ENCODE results near the gene HM13. TPM values are rescaled to one million over a fixed set of nuclear protein-coding genes. Genes with fewer than 3 reads are reported as not detected.
"Not testable (repeated sequence)": the region's sequence is repeated elsewhere in the genome, so short reads cannot be mapped to it uniquely, and the experiment has no call there.

The HM13 gene, protein sequence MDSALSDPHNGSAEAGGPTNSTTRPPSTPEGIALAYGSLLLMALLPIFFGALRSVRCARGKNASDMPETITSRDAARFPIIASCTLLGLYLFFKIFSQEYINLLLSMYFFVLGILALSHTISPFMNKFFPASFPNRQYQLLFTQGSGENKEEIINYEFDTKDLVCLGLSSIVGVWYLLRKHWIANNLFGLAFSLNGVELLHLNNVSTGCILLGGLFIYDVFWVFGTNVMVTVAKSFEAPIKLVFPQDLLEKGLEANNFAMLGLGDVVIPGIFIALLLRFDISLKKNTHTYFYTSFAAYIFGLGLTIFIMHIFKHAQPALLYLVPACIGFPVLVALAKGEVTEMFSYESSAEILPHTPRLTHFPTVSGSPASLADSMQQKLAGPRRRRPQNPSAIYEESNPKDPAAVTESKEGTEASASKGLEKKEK
- 10 to 100 TPM; 38.4 to 86.0 (median 63.4) TPM for total RNA-seq

DNA sequence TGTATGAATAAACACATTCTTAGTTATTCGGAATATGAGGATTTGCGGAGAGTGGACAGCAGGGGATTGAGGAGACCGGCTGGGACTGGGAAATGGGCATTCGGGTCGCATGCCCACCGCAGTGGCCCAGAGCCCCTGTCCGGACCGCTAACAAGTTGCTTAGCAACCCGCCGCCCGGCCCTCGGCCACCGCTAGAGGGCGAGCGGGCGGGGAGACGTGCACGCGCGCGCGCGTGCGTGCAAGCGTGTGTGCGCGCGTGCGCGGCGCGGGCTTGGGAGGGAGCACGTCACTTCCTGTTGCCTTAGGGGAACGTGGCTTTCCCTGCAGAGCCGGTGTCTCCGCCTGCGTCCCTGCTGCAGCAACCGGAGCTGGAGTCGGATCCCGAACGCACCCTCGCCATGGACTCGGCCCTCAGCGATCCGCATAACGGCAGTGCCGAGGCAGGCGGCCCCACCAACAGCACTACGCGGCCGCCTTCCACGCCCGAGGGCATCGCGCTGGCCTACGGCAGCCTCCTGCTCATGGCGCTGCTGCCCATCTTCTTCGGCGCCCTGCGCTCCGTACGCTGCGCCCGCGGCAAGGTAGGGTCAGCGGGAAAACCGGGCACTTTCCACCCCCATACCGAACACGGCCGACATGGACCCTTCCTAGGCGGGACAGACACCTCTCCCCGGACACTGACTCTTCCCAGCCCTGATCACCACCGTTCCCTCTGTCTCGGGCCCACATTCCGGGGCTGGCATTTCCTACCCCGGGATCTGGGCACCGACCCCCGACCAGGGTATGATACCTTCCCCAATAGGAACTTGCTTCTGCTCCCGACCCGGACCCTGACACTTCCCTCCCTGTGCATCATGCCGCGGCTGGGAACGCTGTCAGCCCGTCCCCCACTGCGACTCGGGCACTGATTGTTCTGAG lies at the start of gene HM13:
HM13 (plus strand) TSS at position 289 of the 918 bp plus-strand sequence; CDS start at position 399, 110 bp downstream.
- intact Hi-C loops (cut with DNase I; ENCODE audit: low total_unique reads) (no loop called here), in situ Hi-C loops (cut with MboI; ENCODE audit: low pct_ligation_motif_present in 1 of 4, low pct_unique_long_range_greater_than_20kb in 1 of 4, low sequenced_read_pairs in 3 of 4) (no loop called here)
- Histone ChIP-seq H3K9me3 (no peaks in the 10 kb centered on the region), H3K4me3 (peak within 1 kb of the TSS; percentile 61 to 88 (median 80)), H3K4me1 (peaks cover 17 to 33% (median 32%) of the 10 kb centered on the region in 4 donors), H3K36me3 (no peaks in the 10 kb centered on the region), H3K27me3 (no peaks in the 10 kb centered on the region), H3K27ac (peak within 1 kb of the TSS; percentile 80 to 93 (median 84))
- WGBS, 2 donors (ENCODE audit: low coverage in 1 of 2) = 0 to 3% methylated on average over 6 to 82 of the region's 86 CpGs
- TF ChIP-seq EP300 (IDR thresholded peaks at IDR 0.05; ENCODE audit: low read depth) (no peak), POLR2AphosphoS5 (IDR thresholded peaks at IDR 0.05) (peak; percentile 87 to 94 (median 91)), POLR2A (IDR thresholded peaks at IDR 0.05) (peak; percentile 68)
- TF ChIP-seq, protein P1, sequence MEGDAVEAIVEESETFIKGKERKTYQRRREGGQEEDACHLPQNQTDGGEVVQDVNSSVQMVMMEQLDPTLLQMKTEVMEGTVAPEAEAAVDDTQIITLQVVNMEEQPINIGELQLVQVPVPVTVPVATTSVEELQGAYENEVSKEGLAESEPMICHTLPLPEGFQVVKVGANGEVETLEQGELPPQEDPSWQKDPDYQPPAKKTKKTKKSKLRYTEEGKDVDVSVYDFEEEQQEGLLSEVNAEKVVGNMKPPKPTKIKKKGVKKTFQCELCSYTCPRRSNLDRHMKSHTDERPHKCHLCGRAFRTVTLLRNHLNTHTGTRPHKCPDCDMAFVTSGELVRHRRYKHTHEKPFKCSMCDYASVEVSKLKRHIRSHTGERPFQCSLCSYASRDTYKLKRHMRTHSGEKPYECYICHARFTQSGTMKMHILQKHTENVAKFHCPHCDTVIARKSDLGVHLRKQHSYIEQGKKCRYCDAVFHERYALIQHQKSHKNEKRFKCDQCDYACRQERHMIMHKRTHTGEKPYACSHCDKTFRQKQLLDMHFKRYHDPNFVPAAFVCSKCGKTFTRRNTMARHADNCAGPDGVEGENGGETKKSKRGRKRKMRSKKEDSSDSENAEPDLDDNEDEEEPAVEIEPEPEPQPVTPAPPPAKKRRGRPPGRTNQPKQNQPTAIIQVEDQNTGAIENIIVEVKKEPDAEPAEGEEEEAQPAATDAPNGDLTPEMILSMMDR (IDR thresholded peaks at IDR 0.05) = peak; percentile 93 to 98 (median 97)
- DNase-seq = peak; percentile 95

DNA sequence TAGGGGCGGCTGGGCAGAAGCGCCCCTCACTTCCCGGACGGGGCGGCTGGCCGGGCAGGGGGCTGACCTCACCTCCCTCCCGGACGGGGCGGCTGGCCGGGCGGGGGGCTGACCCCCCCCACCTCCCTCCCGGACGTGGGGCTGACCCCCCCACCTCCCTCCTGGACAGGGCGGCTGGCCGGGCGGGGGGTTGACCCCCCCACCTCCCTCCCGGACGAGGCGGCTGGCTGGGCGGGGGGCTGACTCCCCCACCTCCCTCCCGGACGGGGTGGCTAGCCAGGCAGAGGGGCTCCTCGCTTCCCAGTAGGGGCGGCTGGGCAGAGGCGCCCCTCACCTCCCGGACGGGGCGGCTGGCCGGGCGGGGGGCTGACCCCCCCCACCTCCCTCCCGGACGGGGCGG lies 43.3 kb upstream of the HM13 start:
- Histone ChIP-seq H3K4me1 (peaks cover 0 to 10% (median 3%) of the 10 kb centered on the region in 4 donors), H3K27me3 (peaks cover 13% of the 10 kb centered on the region)
- H3K36me3 ChIP-seq; DNase-seq; H3K4me3 ChIP-seq; intact Hi-C loops (cut with DNase I; ENCODE audit: low total_unique reads); in situ Hi-C loops (cut with MboI; ENCODE audit: low pct_ligation_motif_present in 1 of 4, low pct_unique_long_range_greater_than_20kb in 1 of 4, low sequenced_read_pairs in 3 of 4); H3K9me3 ChIP-seq; H3K27ac ChIP-seq: not testable (repeated sequence)
- WGBS, 2 donors (ENCODE audit: low coverage in 1 of 2) = no CpG with 5 or more reads among the region's 33 CpGs

DNA sequence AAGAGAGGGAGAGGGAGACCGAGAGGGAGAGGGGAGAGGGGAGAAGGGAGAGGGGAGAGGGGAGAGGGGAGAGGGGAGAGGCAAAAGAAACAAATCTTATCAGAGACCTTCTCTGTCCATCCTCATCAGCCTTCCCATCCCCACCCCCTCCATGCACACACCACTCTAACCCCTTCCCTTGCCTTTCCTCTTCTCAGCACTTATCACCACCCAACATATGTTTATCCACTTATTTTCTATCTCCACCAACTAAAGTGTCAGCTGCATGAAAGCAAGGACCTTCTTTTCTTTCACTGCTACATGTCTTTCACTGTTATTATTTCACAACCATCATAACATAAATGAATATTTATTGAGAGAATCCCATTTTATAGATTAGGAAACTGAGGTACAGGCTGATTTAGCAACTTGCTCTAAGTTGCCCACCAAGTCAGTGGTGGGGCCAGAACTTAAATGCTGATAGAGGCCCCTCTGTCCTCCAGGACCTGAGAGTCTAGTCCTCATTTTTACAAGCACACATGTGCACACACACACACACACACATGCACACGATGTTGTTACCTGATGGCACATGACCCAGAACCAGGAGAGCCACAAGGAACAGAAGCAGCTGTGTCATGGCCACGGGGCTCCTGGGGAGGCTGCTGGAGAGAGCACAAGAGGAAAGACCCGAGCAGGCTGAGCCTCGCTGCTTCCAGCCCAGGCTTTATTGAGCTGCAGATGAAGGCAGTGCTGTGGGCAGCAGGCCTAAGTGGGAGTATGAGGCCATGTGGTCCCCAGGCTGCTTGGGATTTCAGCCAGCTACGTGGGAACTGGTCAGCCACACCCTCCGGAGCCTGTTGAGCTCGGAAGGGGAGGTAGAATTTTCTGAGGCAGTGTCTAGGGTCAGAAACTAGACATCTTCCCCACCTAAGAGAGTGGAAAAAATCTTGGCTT lies 41.6 kb upstream of the HM13 start:
- Histone ChIP-seq H3K9me3 (no peaks in the 10 kb centered on the region), H3K36me3 (no peaks in the 10 kb centered on the region), H3K4me3 (no peak overlapping the region), H3K4me1 (peaks cover 0 to 10% (median 3%) of the 10 kb centered on the region in 4 donors), H3K27ac (no peak overlapping the region), H3K27me3 (peaks cover 21% of the 10 kb centered on the region)
- WGBS, 2 donors (ENCODE audit: low coverage in 1 of 2) = 58% methylated on average over 8 of the region's 8 CpGs; no CpG with 5 or more reads in 1 of the 2 donors
- intact Hi-C loops (cut with DNase I; ENCODE audit: low total_unique reads) = no loop called here
- in situ Hi-C loops (cut with MboI; ENCODE audit: low pct_ligation_motif_present in 1 of 4, low pct_unique_long_range_greater_than_20kb in 1 of 4, low sequenced_read_pairs in 3 of 4) = no loop called here
- TF ChIP-seq POLR2A (IDR thresholded peaks at IDR 0.05) (no peak), POLR2AphosphoS5 (IDR thresholded peaks at IDR 0.05) (no peak), EP300 (IDR thresholded peaks at IDR 0.05; ENCODE audit: low read depth) (no peak)
- TF ChIP-seq, protein P1 (IDR thresholded peaks at IDR 0.05) = no peak
- DNase-seq = no peak

DNA sequence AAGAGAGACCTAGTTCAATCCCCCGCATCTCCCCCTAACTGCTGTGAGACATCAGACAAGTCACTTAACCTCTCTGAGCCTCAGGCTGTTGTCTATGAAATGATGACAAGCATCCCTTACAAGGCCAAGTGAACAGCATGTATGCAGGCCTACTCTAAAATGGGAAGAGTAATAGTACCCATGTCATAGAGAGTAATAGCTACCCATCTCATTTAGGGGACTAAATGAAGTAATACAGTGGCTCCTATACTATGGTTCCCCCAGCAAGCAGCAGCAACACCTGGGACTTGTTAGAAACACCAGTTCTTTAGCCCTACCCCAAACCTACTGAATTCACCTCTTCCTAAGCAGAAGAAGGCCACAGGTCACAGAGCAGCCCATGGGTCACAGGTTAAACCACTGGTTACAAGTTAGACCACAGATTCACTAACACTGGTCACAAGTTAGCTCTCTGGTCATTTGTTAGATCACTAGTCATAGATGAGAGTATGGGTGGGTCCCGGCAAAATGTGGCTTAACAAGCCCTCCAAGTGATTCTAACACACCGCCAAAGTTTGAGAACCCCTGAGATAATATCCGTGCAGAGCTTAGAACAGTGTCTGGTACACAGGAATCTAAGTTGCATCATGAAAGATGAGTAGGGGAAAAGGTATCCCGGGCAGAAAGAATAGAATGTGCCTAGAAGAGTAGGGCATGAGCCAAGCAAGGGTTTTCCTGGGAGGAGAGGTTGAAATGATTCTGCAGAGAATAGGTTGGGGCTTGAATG lies 40.7 kb upstream of the HM13 start:
- Histone ChIP-seq H3K36me3 (no peaks in the 10 kb centered on the region), H3K27me3 (peaks cover 21% of the 10 kb centered on the region), H3K9me3 (no peaks in the 10 kb centered on the region), H3K4me3 (no peak overlapping the region), H3K4me1 (peaks cover 0 to 10% (median 3%) of the 10 kb centered on the region in 4 donors), H3K27ac (no peak overlapping the region)
- no peak for DNase-seq
- intact Hi-C loops (cut with DNase I; ENCODE audit: low total_unique reads) (no loop called here), in situ Hi-C loops (cut with MboI; ENCODE audit: low pct_ligation_motif_present in 1 of 4, low pct_unique_long_range_greater_than_20kb in 1 of 4, low sequenced_read_pairs in 3 of 4) (no loop called here)
- TF ChIP-seq EP300 (IDR thresholded peaks at IDR 0.05; ENCODE audit: low read depth) (no peak), POLR2A (IDR thresholded peaks at IDR 0.05) (no peak), POLR2AphosphoS5 (IDR thresholded peaks at IDR 0.05) (no peak)
- TF ChIP-seq, protein P1 (IDR thresholded peaks at IDR 0.05) = no peak
- WGBS, 2 donors (ENCODE audit: low coverage in 1 of 2) = 68 to 83% methylated on average over 2 to 5 of the region's 5 CpGs

Data from transverse colon (tissue), 4 donors.